Fibroblast of the aortic adventitia (primary cell): ENCODE measurements around the gene TBC1D22A. TPM values are rescaled to one million over a fixed set of nuclear protein-coding genes. Genes with fewer than 3 reads are reported as not detected.

Experiments used
- DNase-seq: peaks from one replicate; pipeline ENCODE4 v3.0.0-alpha.2; 2010; ENCODE audit warnings: low read depth
- H3K4me3 ChIP-seq: 2 replicates; pipeline ENCODE4 v1.5.1; 2011; ENCODE audit warnings: low read depth, mild to moderate bottlenecking, control low read depth, low read length, moderate library complexity
- total RNA-seq: library from RNA; depleted of rRNA; stranded (reverse); fragments of >200 nt; gene quantifications from 2 replicates; pipeline ENCODE4 v1.2.3, GENCODE V29; 2012; ENCODE audit warnings: low replicate concordance
- TF ChIP-seq, protein P1 (sequence below): IDR thresholded peaks from 2 replicates; pipeline ENCODE4 v1.5.1; 2011; ENCODE audit warnings: mild to moderate bottlenecking, low read length, control low read depth, inconsistent platforms; ENCODE audit not compliant: insufficient read depth

The TBC1D22A gene
- total RNA-seq, 1 donor = 13.8 TPM

DNA sequence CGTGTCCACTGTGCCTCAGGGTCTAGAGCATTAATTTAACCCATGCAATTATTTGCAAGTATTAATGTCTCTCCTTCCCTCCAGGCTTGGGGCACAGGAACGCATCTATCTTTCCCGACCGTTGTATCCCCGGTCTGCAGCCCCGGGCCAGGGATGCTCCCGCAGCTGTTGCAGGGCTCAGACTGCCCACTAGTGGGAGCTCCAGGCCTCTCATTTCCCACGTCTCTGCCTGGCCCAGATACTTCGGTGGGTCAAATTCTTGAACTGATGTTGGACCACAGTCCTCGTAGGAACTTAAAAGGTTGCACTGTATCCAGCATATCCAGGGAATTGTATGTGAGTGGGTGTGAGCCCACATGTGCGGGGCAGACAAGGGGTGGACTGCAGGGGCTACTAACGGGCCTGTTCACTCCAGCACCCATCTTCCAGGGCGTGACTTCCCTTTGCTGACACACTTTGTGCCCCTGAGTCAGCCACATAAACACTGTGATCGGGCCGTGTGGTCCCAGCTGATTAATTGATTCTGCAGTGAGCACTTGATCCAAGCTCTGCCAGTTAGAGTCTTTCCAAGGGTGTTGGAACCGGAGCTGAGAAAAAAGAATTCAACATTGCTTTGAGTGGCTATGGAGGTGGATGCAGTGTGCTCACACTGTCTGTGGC, 451.3 kb downstream of the TBC1D22A start:
- DNase-seq = peak; percentile 6
- H3K4me3 ChIP-seq = no peak overlapping the region
- TF ChIP-seq, protein P1, sequence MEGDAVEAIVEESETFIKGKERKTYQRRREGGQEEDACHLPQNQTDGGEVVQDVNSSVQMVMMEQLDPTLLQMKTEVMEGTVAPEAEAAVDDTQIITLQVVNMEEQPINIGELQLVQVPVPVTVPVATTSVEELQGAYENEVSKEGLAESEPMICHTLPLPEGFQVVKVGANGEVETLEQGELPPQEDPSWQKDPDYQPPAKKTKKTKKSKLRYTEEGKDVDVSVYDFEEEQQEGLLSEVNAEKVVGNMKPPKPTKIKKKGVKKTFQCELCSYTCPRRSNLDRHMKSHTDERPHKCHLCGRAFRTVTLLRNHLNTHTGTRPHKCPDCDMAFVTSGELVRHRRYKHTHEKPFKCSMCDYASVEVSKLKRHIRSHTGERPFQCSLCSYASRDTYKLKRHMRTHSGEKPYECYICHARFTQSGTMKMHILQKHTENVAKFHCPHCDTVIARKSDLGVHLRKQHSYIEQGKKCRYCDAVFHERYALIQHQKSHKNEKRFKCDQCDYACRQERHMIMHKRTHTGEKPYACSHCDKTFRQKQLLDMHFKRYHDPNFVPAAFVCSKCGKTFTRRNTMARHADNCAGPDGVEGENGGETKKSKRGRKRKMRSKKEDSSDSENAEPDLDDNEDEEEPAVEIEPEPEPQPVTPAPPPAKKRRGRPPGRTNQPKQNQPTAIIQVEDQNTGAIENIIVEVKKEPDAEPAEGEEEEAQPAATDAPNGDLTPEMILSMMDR = peak; percentile 62

DNA sequence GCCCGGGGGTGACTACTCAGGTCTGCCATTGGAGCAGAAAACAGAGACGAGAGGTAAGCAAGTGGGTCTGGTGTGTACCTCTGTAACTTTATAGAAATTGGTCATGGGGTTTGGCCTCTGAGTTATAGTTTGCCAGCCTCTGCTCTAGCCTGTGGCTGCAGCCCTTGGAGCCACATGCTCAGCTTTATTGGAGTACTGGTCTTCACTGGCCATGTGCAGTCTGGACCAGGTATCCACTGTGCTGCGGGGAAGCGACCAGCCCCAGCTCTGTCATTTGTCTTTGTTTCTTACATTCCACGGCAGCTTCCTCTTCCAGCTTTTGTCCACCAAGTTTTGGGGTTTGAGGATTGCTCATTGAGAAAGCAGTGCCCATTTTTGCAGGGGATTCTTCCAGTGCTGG, 453.4 kb downstream of the TBC1D22A start:
- H3K4me3 ChIP-seq = no peak overlapping the region
- no peak for DNase-seq
- TF ChIP-seq, protein P1 = no peak

DNA sequence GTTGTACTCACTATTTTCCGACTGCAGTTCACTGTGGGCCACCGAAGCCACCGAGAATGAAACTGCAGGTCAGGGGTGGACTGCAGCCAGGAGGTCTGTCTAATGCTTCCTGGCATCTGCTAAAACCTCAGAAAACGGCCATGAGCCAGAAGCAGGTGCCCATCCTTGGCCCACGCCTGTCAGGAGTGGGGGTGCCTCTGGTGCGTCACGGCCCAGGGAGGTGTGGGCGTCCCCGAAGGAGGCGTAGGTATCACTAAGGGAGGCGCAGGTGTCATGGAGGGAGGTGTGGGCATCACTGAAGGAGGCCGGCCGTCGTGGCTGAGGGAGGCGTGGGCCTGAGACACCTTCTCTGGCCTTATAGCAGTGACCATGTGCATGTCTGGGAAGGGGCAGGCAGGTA, 456.2 kb downstream of the TBC1D22A start:
- H3K4me3 ChIP-seq = no peak overlapping the region
- TF ChIP-seq, protein P1 = no peak
- DNase-seq = no peak

DNA sequence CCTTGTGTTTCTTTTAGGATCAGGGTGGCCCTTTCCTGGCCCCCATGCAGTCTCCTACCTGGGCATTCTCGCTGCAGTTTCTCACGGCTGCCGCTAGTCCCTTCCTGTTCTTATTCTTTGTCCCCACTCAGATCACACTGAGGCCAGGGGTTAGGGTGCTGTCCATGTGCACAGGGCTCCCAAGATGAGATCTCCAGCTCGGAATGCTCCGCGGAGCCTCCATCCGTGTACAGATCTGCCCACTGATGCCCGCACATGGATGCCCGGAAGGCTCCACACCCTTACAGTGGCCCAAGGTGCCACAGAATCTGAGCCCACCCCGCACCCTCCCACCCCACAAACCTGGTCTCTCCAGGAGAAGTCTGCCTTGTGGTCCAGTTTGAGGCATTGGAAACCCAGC, 457.3 kb downstream of the TBC1D22A start:
- DNase-seq = no peak
- H3K4me3 ChIP-seq = no peak overlapping the region
- TF ChIP-seq, protein P1 = no peak

DNA sequence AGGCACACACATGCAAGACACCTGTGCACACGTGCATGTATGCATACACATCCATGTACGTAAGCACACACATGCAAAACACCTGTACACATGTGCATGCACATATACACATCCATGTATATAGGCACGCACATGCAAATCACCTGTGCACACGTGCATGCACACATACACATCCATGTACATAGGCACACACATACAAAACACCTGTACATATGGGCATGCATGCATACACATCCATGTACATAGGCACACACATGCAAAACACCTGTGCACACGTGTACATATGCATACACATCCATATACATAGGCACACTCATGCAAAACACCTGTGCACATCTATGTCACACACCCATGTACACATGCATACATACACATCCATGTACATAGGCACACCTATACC, 458.3 kb downstream of the TBC1D22A start:
- DNase-seq = no peak
- no peak overlapping the region for H3K4me3 ChIP-seq
- TF ChIP-seq, protein P1 = no peak

DNA sequence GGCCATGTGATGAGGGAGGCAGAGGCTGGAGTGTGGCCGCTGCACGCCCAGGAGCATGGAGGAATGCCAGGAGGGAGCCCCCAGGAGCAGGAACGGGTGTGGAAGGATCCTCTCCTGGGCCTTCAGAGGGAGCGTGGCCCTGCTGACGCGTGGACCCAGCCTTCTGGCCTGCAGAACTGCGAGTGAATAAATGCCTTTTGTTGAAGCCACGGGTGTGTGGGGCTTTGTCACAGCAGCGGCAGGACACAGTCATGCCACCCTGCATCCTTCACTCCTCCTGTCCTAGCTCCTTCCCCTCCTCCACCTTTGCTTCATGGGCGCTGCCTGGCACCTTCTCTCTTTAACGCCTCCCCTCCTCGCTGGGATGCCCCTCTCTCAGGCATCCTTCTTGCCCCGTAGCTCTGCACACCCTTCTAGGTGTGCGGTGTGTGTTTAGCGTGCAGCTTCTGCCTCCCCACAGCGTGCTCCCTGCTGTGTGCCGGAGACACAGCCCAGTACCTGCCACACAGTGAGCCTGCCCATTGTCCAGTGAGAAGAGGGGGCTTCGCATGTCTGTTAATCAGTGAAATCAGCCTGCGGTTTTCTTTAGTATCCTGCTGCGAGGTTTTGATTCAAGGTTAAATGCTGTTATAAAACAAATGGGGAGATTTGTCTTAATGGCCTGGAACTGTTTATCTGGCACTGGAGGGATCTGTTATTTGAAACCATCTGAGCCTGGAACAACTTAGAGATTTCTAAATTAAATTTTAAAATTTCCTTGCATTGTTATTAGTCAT, 459.6 kb downstream of the TBC1D22A start:
- DNase-seq = no peak
- TF ChIP-seq, protein P1 = no peak
- no peak overlapping the region for H3K4me3 ChIP-seq

Other genes starting within 250 kb of the TBC1D22A start
- 1.1 and 4.3 TPM in 2 replicates for gene CELSR1, start 225.0 kb upstream of the TBC1D22A start, total RNA-seq
- 11.7 and 25.1 TPM in 2 replicates for gene GRAMD4, start 142.3 kb upstream of the TBC1D22A start, total RNA-seq
- 14.1 and 39.4 TPM in 2 replicates for gene CERK, start 24.4 kb upstream of the TBC1D22A start, total RNA-seq